GM12873 (cell line): Measurements from ENCODE around the gene IFNGR2.

Experiments
- TF ChIP-seq, protein P1 (sequence below): IDR thresholded peaks from 2 replicates; pipeline ENCODE4 v1.5.1; 2012; ENCODE audit warnings: low read depth, mild to moderate bottlenecking, moderate library complexity, low read length, control low read depth; ENCODE audit not compliant: insufficient read depth; ENCODE audit errors: missing control alignments

The IFNGR2 gene

DNA sequence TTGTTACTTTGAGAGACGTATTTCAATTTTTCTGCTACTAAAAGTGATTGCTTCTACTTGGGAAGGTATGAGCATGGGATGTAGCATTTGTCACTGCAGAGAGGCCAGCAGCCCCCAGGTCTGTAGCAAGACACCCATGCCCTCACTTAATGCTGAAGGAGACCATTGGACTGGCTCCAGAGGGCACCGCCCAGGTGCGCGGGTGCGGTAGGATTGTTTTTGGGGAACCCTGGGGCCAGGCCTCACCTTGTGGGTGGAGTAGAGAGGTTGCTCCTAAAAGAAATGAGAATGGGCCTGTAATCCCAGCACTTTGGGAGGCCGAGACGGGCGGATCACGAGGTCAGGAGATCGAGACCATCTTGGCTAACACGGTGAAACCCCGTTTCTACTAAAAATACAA, 30.6 kb upstream of the IFNGR2 start:
- TF ChIP-seq, protein P1, sequence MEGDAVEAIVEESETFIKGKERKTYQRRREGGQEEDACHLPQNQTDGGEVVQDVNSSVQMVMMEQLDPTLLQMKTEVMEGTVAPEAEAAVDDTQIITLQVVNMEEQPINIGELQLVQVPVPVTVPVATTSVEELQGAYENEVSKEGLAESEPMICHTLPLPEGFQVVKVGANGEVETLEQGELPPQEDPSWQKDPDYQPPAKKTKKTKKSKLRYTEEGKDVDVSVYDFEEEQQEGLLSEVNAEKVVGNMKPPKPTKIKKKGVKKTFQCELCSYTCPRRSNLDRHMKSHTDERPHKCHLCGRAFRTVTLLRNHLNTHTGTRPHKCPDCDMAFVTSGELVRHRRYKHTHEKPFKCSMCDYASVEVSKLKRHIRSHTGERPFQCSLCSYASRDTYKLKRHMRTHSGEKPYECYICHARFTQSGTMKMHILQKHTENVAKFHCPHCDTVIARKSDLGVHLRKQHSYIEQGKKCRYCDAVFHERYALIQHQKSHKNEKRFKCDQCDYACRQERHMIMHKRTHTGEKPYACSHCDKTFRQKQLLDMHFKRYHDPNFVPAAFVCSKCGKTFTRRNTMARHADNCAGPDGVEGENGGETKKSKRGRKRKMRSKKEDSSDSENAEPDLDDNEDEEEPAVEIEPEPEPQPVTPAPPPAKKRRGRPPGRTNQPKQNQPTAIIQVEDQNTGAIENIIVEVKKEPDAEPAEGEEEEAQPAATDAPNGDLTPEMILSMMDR: no peak

DNA sequence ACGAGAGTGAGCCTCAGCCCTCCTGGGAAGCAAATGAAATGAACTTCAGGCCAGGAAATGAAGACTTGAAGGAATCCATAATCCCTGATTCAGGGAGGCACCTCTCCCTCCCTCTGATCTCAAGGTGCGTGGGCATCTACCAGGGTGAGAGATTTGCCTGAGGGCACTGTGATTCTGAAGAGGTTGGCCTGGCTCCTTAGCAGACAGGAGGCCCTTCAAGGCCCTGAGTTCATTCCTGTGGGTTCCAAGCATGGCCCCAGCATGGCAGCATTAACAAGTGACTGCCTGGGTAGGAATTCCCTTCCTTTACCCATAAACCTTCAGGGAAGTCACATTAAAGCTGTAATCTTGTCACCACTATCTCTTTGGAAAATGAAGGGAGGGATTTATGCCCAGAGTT, 29.8 kb upstream of the IFNGR2 start:
- TF ChIP-seq, protein P1: no peak

DNA sequence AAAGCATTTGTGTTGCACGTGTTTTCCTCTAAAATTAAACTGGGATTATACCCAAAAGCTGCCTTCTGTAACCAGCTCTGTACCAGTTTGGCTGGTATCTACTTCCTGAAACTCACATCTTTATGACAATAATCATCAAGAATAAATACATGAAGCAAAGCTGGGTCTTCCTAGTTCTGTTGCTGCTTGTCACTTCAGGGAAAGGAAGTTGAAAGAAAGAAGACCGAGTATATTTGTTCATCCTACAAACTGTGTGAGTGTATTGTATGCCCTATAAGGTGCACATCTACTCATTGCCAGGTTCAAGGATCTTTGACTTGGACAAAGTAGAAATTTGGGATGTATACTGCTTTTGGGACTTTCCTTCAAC, 29.1 kb upstream of the IFNGR2 start:
- TF ChIP-seq, protein P1: no peak

DNA sequence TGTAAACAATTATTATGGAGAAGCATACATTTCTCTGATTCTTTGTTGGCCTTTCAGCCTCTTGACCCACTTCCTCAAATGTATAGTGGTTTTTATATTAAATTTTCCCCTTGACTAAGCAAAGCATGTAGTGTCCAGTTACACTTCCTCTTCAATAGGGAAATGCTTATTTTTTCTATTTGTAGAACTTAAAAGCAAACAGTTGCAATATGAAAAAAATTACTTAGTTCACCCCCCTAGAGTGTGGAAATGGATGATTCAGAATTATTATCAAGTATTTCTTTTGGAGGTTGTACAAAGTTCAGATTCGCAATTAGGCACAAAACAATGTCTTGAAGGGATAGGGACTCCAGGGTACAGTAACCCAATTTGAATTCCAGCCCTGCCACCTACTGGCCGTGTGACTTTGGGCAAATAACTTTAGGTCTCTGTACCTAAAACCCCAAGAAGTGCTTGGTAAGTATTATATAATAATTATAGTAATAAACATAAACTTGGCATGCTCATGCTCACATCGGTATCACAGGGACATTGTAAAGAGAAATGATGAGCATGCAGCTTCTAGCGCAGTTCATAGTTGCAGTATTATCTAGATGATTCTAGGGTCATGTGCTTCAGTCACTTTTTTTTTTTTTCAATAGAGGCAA, 28.6 kb upstream of the IFNGR2 start:
- TF ChIP-seq, protein P1: peak; percentile 70

DNA sequence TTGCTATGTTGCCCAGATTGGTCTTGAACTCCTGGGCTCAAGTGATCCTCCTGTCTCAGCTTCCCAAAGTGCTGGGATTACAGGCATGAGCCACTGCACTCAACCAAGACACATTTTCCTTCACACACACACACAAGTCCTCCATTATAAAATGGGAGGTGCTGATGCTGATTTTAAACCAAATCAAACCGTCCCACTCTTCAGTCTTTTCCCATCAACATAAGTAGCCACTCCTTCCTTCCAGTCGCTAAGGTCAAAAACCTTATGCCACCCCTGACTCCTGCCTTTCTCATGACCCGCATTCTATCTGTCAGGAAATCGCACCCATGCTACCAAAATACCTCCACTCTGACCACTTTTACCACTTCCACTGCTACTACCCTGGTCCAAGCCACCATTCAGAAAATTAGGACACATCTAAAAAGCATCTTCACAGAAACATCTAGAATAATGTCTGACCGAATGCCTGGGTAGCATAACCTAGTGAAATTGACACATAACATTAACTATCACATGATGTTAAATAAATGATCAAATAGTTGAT, 28.0 kb upstream of the IFNGR2 start:
- TF ChIP-seq, protein P1: no peak

DNA sequence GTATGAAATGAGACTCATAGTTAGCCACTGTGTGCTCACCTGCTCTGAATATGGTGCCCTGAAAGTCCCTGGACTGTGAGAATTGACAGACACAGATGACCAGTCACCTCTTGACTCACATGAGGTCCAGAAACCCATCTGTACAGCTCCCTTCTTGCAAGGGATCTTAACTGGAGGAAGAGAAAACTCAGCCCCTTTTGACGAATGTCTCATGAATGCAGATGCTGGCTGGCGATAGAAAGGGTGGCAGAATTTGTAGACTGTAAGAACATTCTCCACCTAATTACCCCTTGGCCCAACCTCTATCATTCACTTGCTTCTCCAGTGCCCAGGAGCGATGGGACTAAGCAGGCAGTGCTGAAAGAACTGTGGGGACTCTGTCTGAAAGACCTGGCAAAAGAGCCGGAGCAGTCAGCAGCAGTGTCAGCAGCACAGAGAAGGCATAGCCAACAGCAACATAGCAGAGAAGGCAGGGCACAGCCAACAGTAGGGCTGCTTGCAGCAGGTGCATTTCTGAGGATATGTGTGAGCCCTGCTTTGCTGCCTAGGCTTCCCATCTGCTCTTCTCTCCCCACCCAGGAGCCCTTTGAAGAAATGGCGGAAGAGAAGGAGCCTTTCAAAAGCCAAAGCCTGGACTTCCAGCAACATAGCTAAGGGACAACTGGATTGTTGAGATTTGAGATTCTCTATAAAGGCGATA, 25.8 kb upstream of the IFNGR2 start:
- TF ChIP-seq, protein P1: no peak

DNA sequence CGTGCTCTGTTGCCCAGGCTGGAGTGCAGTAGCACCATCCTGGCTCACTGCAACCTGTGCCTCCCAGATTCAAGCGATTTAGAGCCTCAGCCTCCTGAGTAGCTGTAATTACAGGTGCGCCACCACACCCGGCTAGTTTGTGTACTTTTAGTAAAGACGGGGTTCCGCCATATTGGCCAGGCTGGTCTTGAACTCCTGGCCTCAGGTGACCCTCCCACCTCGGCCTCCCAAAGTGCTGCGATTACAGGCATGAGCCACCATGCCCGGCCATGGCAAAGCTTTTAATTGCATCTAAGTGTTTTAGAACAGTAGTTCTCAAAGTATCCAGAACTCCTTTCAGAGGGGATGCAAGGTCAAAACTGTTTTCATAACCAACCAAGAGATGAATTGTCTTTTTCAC, 25.1 kb upstream of the IFNGR2 start:
- TF ChIP-seq, protein P1: no peak
